PC-9 (cell line): ENCODE results near the gene PIK3CB.

Experiments used
- CTCF ChIP-seq: fragments of 200-600 bp; sonication (generic); conservative IDR thresholded peaks from 2 replicates; pipeline ENCODE4 v1.6.1; 2017; ENCODE audit warnings: mixed run types, antibody characterized with exemption, mild to moderate bottlenecking, moderate library complexity
- EZH2 ChIP-seq: fragments of 200-600 bp; sonication (generic); IDR thresholded peaks from 2 replicates; pipeline ENCODE4 v1.8.0; 2017; ENCODE audit warnings: antibody characterized with exemption, low read depth

GRCh38 chr3:138877226-138877625 lies 42.5 kb upstream of the PIK3CB start:
- TF ChIP-seq CTCF: no peak
- TF ChIP-seq EZH2: no peak
